Hematopoietic multipotent progenitor cell treated with erythropoietin and hydrocortisone succinate and interleukin-3 and kit ligand, for 17 days (in vitro differentiated cells): ENCODE data around the gene HBM.
A peak's percentile ranks its signal among the peaks of the same experiment; 100 is the strongest.
"Not testable (repeated sequence)": the region's sequence is repeated elsewhere in the genome, so short reads cannot be mapped to it uniquely, and the experiment has no call there.

ENCODE experiments used
- DNase-seq: peaks from one replicate; pipeline ENCODE4 v3.0.0-alpha.2; 2015; ENCODE audit warnings: low spot score

HBM gene

DNA sequence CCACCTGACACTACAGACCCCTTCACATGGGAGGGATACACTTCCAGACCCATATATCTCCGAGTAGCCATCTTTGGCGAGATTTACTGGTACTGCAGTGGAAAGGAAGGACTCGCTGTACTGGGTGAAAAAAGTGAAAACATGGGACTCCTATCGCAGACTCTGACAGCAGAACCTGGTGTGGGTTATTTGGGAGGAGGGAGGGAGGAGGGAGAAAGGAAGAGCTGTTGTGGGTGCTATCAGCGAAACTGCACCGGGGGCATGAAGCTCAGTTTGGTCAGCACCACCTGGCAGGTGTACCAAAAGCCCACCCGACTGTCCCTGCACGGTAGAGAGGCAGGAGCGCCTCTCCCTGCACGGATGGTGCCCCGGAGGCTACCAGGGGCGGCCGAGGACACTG, 19.4 kb downstream of the HBM start:
- DNase-seq, result no peak

DNA sequence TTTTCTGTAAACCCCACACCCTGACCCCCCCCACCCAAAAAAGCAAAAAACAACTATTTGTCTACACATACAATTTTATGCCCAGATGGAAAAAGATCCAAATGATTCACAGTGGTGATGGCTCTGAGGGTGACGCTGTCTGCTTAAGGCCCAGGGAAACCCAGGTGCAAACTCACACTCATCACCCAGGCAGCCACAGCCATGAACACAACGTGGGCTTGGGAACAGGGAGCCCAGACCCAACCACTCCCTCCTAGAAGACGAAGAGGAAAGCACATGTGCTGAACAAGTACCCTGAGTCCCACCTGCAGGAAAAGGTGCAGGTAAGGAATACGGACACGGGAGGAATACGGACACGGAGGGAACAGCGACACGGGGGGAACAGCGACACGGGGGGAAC, 19.9 kb downstream of the HBM start:
- DNase-seq, result no peak

DNA sequence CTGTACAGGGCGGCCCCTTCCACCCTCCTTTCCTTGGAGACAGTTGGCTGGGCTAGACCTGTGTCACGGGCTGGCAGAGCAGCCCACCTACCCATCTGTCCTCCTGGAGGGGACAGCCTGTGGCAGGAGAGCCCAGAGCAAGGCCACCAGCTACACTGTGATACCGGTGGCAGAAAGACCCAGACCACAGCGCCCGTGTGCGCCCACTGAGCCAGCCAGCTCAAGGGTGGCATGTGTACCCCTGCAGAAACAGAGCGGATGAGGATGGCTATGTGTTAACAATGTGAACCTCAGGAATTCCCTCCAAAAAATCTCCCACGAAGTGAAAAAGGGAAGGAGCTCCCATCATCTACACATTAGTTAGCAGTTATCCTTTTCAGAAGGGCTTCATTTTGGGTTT, 21.6 kb downstream of the HBM start:
- peak; percentile 7 for DNase-seq

DNA sequence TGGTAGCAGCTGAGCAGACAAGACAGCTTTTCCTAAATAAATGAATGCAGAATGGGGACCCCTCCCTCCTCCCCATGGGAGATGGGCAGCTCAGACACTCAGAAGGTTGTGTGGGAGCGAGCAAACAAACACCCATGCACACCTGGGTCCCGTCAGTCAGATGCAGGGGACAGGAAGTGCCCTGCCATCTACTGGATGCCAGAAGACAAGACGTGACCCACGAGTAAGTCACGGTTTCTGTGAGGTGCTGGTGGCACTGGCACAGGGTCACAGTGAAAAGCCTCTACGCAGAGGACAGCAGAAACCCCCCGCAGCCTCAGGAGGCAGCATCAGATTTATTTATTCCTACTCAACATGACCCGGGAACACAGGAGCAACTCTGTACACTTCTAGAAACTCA, 22.9 kb downstream of the HBM start:
- DNase-seq, result peak; percentile 51

DNA sequence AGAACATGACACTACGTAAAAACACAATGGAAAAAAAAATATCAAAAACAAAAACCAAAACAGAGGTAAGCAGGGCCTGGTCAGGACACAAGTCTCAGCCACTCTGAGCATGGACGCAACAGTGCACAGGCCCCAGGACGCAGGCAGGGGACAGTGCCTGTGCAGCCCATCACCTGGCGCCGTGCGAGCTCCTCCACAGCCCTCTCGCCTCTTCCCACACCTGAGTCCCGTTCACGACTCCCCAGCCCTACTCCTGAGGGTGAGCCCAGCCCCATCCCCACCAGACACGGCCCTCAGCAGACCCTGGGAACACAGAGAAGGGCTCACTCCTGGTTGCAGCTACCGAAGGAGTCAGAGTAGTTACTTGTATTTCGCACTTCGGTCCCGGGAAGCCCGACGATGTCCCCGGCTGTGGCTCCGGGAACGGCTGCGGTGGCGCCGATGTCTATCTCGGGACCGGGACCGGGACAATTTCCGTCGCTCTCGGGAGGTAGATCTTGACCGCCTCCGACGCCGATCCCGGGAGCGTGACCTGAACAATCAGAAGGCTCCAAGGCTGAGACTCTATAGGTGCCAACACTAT, 23.9 kb downstream of the HBM start:
- DNase-seq, result no peak

DNA sequence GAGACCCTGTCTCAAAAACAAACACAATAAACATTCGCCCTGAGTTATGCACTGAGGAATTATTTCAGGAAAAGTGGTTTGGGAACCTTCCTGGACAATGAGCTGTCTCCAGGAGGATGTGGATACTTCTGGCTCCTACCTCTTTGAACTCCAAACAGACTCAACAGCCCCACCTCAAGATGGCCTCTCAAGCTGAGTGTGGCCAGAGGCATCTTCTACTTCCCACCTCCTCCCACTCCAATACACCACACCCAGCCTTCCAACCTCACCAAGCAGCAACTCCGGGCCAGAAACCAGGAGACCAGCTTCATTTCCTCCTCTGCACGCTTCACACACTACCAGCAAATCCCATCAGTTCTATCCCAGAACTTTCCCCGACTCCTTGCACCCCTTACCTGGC, 26.1 kb downstream of the HBM start:
- DNase-seq, result peak; percentile 5

DNA sequence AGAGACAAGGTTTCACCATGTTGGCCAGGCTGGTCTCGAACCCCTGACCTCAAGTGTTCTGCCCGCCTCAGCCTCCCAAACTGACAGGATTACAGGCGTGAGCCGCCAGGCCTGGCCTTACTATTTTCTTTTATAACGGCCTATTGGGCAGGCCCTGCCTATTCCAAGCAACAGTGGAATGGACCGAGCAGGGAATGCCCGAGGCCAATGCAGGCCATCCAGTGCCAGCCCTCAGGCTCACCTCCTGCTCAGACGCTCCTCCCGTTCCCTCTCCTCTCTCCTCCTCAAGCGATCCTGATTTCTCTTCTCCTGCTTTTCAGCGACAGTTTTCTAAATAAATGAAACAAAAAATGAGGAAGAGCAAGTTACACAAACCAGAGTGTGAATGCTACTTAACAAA, 26.9 kb downstream of the HBM start:
- DNase-seq, result no peak

DNA sequence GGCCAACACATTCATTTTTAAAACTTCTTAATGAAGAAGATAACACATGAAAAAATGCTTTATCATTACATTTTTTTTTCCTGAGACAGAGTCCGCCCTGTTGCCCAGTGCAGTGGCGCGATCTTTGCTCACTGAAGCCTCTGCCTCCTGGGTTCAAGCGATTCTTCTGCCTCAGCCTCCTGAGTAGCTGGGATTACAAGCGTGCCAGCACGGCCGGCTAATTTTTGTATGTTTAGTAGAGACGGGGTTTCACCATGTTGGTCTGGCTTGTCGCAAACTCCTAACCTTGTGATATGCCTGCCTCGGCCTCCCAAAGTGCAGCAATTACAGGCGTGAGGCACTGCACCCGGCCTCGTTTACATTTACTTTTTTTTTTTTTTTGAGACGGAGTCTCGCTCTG, 27.7 kb downstream of the HBM start:
- DNase-seq, result no peak

DNA sequence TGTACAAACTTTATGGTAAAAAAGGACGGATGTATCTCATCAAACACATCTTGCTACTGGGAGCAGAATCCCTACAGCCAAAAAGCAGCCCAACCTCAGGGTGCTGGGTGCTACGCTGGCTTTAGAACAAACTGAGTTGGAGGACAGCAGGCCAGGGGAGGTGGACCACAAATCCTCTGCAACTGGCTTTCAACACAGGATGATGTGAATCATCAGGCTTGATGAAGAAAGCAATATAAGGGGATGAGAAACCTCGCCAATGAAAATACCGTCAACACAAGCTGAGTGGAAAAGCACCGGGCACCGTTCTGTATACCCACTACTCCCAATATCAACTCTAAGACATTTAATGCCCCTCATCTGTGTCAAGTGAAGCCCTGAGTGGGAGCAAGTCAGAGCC, 28.7 kb downstream of the HBM start:
- no peak for DNase-seq

DNA sequence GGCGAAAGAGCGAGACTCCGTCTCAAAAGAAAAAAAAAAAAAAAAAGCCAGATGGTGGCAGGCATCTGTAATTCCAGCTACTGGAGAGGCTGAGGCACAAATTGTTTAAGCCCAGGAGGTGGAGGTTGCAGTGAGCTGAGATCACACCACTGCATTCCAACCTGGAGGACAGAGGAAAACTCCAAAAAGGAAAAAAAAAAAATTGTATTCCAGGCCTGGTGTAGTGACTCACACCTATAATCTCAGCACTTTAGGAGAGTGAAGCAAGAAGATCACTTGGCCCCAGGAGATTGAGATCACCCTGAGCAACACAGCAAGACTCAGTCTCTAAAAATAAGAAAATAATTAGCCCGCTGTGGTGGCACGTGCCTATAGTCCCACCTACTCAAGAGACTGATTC, 34.6 kb downstream of the HBM start:
- DNase-seq, result no peak

DNA sequence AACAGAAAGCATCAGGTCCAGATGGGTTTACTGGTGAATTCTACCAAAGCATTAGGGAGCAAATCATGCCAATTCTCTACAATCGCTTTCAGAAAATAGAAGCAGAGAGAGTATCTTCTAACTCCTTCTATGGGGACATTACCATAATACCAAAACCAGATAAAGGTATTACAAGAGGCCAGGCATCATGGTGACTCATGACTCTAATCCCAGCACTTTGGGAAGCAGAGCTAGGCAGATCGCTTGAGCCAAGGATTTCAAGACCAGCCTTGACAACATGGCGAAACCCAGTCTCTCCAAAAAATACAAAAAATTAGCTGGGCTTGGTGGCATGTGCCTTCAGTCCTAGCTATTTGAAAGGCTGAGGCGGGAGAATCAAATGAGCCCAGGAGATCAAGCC, 37.5 kb downstream of the HBM start:
- DNase-seq, result no peak

DNA sequence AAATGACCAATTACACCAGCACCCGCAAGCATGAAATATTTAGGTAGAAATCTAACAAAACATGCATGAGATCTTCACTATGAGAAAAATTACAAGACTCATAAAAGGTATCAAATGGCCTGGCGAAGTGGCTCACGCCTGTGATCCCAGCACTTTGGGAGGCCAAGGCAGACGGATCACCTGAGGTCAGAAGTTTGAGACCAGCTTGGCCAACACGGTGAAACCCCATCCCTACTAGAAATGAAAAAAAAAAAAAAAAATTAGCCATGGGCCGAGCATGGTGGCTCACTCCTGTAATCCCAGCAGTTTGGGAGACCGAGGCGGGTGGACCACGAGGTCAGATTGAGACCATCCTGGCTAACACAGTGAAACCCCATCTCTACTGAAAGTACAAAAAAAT, 38.3 kb downstream of the HBM start:
- DNase-seq, result not testable (repeated sequence)

DNA sequence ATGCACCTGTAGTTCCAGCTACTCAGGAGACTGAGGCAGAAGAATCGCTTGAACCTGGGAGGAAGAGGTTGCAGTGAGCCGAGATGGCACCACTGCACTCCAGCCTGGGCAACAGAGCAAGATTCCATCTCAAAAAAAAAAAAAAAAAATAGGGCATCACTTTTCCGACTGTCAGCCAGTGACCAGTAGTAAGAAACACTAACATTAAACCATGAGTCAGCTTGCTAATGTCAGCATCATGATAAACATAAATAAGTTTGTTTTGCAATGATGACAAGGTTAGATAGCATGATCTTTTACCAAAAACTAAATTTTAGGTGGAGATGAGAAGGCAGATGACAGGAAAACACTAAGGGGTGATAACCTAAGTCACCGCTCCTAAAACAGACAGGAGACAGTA, 43.6 kb downstream of the HBM start:
- not testable (repeated sequence) for DNase-seq

DNA sequence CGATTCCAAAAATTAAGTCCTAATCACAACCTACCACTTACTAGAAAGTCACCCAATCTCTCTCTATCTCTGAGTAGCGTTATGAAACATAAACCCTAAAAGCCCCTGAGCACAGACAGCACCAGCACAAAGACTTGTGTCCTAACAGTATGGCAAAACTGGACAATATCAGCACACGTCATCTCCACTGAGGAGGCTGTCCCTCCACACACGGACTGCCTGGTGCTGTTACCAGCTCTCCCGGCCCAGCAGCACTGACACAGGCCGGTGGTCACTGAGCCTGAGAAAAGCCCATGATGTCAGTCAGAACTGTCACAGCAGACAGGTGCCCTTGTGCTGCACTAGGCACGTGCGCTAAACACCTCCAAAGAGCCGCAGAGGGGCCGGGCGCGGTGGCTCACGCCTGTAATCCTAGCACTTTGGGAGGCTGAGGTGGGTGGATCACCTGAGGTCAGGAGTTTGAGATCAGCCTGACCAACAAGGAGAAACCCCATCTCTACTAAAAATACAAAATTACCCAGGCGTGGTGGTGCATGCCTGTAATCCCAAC, 45.9 kb downstream of the HBM start:
- not testable (repeated sequence) for DNase-seq

DNA sequence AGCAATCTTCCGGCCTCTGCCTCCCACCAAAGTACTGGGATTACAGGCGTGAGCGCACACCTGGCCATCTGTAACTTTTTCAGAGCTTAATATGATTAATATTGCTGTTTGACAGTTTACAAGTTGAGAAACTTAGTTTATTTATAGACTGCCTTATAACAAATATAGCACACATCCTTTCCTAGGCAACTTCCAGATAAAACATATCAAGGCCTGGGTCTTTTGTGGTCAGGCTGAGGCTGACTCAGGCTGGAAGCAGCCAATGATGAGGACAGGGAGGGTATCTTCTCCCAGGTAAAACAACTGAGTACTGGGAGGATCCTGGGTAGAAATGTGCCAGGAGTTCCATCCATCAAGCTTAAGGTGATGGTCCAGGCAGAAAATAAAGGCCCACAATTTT, 47.2 kb downstream of the HBM start:
- DNase-seq, result no peak
